Endometrium (tissue), 2 donors: ENCODE results near the gene NLGN3.

Experiments used
- FAIRE-seq: peaks from 2 replicates; lab custom pipeline; 2012; peaks lifted over from hg19 to GRCh38; lab: Jason Lieb, UNC
- donor health status: control.
- donor health status: control.

The NLGN3 gene

DNA sequence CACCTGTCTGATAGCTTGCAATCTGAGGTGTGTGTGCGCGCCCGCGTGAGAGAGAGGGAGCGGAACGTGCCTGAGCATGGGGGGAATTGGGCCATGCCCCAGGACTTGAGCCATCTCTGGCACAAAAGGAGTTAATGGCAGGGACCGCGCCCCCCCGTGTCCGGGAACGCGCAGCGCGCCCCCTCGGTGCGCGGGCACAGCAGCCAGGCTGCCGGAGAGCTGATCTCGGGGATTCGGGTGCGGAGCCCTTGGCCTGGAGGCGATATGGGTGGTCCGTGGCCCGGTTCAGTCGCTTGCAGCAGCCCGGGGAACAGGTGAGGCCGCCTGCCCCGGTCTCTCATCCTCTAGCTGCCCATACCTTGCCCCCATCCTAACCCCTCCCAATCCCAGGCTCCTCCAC is at the start of gene NLGN3:
NLGN3 (plus strand) TSS at position 191 of the 400 bp plus-strand sequence. CDS start 2,909 bp downstream, outside the sequence.
- no peak for FAIRE-seq

DNA sequence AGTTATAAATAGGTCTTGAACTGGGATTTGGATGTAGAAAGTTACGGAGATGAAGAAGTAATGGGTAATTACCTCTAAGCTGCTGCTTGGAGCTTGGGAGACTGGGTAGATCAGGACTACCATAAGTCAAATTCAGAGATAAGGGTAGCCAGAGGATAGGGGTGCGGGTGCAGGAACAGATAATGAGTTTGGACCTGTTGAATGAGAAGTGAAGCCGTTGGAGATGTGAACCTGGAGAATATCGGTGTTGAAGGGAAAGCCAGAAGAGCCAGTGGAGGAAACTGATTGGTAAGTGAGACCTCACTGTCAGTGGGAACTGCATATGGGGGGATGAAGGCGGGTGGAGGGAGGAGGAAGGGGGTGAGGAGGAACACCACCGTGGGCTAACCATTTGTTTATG is 49.6 kb upstream of the NLGN3 start:
- no peak for FAIRE-seq

DNA sequence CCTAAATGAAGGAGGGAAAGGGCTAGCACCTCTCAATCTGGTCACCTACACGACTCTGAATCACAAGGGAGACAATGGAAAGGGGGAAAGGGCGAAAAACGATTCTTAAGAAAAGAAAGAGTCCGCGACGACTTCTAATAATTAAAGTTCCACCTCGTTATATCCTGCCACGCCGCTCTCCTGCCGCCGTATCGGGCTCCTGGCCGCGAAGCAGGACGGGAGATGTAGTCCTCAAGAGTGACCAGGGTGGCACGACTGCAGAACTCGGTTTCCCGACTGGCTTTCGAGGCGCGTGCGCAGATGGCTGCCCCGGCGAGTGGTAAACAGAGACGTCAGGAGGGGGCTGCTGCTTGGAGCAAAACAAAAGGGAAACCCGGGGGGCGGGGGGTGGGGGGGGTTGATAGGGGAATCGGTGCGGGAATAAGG is 49.1 kb upstream of the NLGN3 start, which contains the start of gene FOXO4:
FOXO4 (plus strand) TSS at position 297 of the 426 bp plus-strand sequence. CDS start 678 bp downstream, outside the sequence.
- no peak for FAIRE-seq

DNA sequence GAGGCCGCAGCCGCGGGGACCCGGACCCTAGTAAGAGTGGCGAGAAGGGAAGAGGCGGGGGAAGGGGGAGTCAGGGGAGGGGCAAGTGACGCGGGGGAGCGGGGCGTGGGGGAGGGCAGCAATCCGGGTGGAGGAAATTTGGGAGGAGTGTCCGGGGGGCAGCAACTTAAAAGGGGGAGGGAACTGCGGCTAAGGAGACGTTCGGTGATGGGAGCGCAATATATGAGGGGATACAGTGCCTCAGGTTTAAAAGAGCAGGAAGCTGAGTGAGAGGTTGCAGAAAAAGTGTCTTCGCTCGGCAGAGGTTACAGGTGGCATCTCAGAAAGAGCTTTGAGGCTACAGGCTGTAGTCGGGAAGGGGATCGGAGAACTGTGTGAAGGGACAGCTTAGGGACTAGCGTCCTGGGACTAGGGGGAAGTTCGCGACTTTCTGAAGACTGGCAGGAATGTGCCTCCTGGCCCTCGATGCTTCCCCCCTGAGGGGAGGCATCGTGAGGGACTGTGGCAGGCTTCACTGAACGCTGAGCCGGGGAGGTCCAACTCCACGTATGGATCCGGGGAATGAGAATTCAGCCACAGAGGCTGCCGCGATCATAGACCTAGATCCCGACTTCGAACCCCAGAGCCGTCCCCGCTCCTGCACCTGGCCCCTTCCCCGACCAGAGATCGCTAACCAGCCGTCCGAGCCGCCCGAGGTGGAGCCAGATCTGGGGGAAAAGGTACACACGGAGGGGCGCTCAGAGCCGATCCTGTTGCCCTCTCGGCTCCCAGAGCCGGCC is 48.5 kb upstream of the NLGN3 start:
- FAIRE-seq: no peak

DNA sequence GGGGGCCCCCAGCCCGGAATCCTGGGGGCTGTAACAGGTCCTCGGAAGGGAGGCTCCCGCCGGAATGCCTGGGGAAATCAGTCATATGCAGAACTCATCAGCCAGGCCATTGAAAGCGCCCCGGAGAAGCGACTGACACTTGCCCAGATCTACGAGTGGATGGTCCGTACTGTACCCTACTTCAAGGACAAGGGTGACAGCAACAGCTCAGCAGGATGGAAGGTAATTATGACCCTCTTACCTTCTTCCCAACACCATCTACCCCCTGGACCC is 47.9 kb upstream of the NLGN3 start:
- no peak for FAIRE-seq

DNA sequence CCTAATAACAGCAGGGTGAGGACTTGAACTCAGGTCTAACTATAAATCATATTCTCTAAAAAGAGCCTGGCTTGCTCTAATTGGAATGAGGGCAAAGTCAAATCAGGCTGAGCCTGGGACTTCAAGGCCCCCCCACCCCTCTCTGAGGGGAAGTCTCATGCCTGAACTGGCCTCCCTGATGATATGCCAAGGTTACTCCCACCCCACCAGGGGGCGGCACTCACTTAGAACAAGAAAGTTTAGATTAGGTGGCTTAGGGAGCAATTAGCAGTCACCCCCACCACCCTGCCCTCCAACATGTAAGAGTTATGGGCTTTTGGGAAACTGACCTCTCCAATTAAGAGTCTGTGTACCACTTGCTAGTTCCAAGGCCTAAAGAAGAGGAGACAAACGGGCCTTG is 46.3 kb upstream of the NLGN3 start:
- FAIRE-seq: no peak

DNA sequence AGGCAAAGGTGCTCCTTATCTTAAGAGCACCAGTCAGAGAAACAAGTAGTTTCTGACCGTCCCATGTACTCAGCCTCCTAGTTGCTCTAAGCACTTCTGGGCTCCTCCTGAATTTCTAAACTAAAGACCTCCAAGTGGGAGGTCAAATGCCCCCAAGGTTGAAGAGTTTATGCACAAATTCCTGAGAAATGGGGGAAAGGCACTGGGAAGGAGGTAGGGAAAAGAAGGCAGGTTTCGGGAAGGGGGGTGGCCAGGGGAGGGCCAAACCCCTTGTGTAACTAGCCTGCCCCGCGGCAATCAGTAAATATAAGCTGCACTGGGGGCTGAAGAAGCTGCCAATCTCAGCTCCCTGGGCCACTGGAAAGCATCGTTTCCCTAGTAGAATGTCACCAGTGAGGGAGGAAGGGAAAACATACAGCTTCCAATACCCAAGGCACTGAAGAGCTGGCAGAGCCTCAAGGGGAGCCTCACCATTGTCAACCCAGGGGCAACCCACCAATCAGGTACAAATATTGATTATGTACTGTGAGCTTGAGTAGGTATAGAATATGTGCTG is 45.6 kb upstream of the NLGN3 start:
- no peak for FAIRE-seq

DNA sequence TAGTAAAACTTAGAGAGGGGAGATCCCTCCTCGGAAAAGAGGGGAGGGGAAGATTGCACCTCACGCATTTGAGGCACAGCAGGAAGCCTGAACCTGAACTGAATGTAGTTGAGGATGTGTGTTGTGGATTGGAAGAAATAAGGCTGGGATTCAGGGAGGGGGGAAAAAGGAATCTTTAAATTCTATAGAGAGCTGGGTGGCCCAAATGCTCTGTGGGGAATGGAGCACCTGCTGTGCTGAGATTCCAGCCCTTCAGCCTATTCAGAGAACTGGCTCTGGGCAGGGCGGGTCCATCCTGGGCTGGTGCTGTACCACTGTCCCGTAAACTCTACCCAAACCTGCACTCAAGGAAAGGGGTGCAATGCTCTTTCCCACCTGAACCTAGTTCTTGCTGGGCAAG is 44.9 kb upstream of the NLGN3 start:
- no peak for FAIRE-seq

DNA sequence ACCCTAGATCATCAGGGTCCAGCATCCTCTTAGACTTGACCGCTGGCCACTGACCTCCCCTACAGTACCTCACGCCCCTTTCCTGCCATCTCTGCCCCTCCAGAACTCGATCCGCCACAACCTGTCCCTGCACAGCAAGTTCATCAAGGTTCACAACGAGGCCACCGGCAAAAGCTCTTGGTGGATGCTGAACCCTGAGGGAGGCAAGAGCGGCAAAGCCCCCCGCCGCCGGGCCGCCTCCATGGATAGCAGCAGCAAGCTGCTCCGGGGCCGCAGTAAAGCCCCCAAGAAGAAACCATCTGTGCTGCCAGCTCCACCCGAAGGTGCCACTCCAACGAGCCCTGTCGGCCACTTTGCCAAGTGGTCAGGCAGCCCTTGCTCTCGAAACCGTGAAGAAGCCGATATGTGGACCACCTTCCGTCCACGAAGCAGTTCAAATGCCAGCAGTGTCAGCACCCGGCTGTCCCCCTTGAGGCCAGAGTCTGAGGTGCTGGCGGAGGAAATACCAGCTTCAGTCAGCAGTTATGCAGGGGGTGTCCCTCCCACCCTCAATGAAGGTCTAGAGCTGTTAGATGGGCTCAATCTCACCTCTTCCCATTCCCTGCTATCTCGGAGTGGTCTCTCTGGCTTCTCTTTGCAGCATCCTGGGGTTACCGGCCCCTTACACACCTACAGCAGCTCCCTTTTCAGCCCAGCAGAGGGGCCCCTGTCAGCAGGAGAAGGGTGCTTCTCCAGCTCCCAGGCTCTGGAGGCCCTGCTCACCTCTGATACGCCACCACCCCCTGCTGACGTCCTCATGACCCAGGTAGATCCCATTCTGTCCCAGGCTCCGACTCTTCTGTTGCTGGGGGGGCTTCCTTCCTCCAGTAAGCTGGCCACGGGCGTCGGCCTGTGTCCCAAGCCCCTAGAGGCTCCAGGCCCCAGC is 43.8 kb upstream of the NLGN3 start:
- no peak for FAIRE-seq

DNA sequence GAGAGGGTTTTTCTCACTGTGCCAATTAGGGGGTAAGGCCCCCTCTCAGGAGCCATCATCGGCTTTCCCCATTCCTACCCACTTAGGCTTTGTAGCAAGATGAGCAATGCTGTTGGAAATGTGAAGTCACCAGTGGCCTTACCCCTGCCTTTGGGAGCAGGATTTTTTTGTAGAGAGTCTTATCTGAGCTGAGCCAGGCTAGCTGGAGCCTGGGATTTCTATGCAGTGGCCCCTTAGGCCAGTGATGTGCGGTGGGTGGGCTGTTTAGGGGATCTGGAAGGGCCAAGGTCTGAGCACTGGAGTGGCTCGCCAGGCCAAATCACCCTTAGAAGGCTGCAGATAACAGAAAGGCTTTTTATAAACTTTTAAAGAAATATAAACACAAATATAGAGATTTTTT is 42.3 kb upstream of the NLGN3 start:
- FAIRE-seq: no peak

DNA sequence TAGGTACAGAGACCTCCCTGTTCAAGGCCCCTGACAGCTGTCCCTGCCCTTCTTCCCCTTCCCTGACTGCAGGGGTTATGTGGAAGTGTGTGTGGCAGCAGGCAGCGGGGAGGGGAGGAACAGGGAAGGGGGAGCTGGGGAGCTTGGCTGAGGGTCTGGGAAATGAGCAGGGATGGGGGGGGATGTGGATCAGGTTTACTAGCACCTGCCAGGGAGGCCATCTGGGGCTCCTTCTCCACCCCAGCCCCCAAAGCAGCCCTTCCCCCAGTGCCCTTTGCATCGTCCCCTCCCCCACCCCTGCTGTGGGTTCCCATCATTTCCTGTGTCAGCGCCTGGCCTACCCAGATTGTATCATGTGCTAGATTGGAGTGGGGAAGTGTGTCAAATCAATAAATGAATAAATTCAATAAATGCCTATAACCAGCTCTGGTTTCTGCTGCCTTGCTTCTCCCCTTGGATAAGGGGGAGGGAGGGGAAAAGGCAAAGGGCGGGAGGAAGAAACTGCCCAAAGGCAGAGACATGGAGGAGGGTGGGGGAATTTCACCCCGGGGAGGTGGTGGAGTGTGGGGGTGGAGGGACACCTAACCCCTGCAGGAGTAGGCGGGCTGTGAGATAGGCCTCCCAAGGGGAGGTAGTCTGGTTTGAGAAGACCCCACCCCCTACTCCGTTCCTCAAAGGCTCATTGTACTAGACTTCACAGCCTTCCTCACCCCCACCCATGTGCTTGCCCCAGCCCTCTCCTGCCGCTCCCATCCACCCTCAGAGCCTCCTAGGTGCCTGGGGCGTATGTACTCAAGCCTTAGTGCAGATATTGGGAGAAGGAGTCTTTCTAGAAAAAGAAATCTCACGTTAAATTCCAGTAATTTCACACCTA is 41.3 kb upstream of the NLGN3 start:
- FAIRE-seq: no peak

DNA sequence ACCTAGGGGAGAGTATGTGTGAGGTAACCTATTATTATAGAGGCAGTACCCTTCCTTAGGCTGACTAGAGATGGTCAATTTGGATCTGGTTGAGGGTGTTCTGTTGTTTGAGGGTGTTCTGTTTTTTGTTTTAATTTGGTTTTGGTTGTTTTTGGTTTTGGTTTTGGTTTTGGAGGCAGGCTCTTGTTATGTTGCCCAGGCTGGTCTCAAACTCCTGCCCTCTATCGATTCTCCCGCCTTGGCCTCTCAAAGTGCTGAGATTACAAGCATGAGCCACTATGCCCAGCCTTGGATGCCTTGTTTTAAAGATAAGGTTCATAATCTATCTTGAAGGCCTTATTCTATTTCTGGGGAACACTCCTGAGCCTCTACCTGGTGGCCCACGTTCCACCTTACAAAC is 39.0 kb upstream of the NLGN3 start:
- no peak for FAIRE-seq

DNA sequence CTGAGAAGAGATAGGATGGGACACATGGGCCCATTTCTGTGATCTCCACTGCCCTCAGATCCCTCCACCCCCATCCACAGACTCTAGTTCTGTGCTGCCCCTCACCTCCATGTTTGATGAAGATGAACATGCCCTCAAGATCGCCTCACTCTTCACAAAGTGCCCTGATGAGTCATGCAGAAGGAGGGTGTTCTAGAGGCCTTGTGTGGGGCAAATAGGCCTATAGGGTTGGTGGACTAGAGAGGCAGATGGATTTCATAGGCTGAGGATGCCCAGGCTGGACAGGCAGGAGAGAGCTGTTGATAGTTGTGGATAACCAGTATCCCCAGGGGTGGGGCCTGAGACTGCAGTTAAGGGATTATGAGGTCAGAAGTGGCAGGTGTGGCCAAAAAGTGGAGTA is 38.2 kb upstream of the NLGN3 start, which contains the start of gene CXorf65:
CXorf65 (minus strand) TSS at position 314 of the 400 bp plus-strand sequence; CDS start at position 130, 184 bp downstream.
- no peak for FAIRE-seq

DNA sequence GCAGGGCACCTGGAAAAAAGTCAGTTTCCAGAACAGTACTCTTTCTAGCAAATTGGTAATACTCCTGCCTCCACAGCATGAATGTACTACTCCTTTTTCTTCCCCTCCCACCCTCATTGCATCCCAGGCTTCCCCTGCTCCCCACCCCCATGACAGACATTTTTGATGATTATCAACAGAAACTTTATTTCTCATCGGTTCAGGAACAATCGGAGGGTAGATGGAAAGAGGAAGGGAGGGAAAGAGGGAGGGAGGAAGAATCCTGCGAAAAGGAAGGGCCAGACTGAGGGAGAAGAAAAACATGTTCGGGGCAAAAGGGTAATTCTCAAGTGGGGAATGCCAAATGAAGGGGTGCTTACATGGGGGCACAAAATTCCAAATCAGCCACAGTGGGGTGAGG is 37.4 kb upstream of the NLGN3 start:
- FAIRE-seq: no peak

DNA sequence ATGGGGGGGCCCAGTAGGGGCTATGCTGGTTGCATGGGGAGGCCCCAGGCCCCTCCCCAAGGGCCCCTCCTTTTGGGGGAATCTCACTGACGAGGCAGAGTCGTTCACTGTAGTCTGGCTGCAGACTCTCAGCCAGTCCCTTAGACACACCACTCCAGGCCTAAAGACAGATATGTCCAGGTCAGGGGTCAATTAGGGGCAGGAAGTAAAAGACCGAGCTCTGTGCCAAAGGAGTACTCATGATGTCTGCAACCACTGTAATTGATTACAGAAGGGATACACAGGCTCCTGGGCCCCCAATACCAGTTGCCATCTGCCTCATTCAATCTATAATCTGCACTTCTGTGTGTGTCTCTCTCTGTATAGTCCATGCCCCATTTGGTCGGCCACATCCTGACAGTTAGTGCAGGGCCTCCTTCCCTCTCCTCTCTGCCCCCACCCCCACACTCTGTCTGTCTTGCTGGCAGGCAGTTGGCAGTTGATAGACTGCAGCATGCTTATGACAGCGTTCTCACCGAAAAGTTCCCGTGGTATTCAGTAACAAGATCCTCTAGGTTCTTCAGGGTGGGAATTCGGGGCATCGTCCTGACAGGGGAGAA is 36.8 kb upstream of the NLGN3 start:
- no peak for FAIRE-seq

DNA sequence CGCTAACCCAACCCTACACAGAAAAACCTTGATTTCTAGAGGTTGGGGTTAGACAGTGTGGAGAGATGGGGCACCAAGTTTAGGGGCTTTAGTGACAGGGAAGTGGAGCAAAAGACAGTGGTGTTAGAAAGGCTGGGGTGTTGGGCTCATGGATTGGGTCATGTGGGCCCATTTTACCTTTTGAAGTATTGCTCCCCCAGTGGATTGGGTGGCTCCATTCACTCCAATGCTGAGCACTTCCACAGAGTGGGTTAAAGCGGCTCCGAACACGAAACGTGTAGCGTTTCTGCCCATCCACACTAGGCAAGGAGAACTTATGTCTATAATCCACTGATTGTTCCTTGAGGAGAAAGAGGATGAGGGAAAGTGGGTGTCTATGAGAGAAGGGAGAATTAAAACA is 35.6 kb upstream of the NLGN3 start:
- FAIRE-seq: no peak

DNA sequence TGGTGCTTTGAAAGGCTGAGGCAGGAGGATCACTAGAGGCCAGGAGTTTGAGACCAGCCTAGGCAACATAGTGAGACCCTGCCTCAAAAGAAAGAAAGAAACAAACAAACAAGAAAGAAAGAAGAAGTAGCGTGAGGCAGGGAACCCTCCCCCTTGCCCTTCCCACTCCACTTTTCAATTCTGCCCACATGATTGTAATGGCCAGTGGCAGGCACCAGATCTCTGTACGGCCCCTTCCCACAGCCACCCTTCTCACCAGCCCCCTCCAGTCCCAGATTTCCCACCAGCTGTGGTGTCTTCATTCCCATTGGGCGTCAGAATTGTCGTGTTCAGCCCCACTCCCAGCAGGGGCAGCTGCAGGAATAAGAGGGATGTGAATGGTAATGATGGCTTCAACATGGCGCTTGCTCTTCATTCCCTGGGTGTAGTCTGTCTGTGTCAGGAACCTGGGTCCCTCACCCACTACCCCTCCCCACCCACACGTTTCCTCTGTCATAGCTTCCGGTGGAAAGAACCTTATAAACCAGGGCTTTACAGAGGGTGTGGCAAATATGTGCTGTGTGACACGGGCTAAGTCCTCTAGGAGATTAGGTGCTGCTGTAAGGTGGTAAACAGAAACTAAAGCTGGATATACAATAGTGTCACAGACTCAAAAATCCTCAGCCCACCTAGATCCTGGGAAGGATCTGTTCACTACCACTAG is 33.3 kb upstream of the NLGN3 start, which contains the start of gene IL2RG:
IL2RG (minus strand) TSS at position 437 of the 703 bp plus-strand sequence; CDS start at position 399, 38 bp downstream.
- no peak for FAIRE-seq

DNA sequence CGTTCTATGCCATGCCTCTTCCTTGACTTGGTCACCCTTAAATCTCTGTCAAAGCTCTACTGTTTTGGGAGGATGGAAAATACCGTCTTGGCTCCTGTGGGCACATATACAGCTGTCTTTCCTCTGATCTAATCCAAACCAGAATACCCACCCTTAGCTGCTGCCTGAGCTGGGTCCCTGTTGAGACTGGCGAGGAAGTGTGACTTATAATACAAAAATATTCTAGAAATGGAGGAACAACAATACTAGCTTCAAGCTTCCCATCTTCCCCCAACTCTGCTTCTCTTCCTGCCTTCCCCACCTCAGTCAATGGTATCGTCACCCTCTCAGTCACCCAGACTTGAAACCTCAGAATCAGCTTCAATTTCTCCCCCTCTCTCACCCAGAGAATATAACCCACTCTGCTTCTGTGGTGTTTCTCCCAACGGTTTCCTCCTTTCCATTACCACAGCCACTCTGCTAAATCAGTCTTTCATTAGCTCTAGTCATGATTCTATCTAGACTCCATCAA is 32.7 kb upstream of the NLGN3 start:
- no peak for FAIRE-seq

DNA sequence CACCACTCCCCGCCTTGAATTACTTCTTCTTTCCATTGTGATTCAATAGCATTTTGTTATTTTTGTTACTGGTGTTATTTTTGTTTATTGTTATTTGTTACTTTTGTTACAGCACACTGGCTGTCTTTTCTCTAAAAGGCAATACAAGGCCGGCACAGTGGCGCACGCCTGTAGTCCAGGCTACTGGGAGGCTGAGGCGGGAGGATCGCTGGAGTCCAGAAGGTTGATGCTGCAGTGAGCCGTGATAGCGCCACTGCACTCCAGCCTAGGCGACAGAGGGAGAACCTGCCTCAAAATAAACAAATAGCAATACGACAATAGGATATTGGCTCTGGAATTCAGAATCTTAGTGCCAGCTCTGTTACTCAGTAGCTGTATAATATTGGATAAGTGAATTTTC is 27.3 kb upstream of the NLGN3 start:
- no peak for FAIRE-seq
